DMS153 (cell line): ENCODE results near the gene HNRNPLL.
"Not testable (repeated sequence)": the region's sequence is repeated elsewhere in the genome, so short reads cannot be mapped to it uniquely, and the experiment has no call there.

Experiments used
- DNase-seq: peaks from one replicate; lab custom pipeline; 2025; lab: John Stamatoyannopoulos, UW

Gene HNRNPLL

DNA sequence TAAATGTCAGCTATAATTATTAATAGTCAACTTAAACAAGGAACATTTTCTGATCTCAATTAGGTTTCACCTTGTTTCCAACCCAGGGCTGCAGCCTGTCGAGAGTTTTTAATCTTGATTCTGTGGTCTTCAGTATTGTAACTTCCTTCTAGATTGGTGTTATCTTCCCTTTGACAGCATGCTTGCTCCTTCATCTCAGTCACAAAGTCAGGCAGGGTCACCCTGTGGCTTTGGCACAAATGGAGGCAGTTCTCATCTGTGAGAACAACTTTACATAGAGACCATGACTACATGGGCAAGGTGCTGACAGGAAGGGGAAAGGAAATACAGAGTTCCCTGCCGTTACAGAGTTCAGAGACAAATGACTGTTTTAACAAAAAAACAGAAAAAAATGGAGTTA is 50.5 kb downstream of the HNRNPLL start:
- no peak for DNase-seq

DNA sequence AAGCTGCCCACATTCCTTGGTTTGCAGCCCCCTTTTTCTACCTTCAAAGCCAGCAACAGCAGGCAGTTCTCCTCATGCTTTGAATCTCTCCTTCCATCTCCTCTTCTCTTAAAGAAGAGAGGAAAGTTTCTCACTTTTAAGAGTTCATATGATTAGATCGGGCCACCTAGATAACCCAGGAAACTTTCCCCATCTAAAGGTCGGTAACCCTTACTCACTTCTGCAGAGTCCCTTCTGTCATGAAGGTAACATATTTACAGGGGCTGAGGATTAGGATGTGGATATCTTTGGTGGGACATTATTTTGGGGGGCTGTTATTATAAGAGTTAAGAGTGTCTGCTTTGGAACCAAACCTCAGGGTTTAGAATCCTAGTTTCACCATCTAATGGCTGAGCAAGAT is 51.0 kb downstream of the HNRNPLL start:
- DNase-seq = no peak

DNA sequence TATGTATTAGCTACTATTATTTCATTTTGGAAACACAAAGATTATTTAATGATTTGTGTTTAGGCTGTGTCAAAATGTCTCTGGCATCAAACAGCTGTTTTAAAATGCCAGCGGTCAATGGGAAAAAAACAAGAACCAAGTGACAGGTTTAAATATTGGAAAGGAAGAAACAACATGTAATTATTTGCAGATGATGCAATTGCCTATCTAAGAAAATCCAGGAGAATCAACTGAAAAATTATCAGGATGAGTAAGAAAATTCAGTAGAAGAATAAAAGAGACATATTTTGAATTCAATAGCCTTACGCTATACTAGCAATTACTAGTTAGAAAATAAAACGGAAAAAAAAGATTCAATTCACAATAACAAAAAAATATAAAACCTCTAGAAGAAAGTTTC is 51.6 kb downstream of the HNRNPLL start:
- no peak for DNase-seq

DNA sequence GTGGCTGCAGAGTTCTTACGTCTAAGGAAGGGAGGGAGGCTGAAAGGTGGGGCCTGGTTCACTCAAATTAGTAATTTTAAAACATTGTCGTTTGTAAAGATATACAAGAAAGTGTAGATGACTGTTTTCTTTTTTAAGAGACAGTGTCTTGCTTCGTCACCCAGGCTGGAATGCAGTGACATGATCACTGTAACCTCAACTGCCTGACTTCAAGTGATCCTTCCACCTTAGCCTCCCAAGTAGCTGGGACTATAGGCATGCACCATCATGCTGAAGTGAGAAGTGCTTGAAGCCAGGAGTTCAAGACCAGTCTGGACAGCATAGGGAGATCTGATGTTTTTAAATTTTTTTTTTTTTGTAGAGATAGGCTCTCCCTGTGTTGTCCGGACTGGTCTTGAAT is 52.9 kb downstream of the HNRNPLL start:
- DNase-seq = no peak

DNA sequence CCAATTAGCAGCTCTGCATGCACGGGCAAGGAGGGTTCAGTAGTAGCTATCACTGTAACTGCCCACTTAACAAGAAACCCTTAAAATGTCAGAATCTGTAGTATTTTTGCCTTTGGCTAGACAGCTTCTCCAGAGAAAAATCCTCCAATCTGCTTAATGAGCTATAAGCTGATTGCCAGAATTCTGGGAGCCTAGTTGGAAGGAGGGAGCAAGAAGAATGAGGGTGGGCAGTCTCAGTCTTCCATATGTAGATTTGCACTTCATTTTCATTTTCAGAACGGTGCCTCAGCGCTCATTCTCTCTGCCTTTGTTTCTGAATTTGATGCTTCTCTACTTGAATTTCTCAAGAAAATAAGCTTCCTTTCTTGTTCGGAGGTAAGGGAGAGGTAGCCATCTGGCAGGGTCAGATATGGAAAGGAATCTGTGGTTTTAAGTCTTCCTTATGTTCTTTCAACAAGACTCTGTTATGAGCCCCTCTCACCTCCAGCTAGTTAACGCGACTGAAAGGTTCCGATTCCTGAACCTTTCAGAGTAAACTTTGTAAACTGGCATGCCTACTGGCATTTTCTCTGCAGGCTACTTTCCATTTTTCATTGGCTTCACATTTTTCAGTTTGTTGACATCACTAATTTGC is 53.5 kb downstream of the HNRNPLL start:
- DNase-seq = no peak

DNA sequence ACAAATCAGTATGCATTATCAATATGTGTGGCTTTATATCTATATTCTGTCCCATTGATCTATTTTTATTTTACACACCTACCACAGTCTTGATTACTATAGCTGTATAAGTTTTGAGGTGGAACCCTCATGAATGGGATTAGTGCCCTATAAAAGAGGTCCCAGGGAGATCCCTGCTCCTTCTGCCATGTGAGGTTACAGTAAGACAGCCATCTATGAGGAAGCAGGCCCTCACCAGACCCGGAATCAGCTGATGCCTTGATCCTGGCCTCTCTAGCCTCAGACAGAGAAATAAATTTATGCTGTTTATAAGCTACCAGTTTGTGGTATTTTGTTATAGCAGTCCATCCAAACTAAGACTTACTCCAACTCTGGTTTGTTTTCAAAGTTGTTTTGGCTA is 54.9 kb downstream of the HNRNPLL start:
- no peak for DNase-seq

DNA sequence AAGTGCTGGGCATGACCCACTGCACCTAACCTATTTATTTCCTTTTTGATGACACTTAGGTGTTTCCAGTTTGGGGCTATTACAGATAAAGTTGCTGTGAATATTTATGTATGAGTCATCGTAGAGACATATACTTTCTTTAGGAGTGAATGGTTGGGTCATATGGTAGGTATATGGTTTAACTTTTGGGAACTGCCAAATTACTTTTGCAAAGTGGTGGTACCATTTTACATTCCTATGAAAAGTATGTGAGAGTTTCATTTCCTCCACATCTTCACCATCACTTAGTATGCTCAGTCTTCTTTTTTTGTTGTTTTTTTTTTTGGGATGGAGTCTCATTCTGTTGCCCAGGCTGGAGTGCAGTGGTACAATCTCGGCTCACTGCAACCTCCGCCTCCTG is 56.1 kb downstream of the HNRNPLL start:
- DNase-seq = no peak

DNA sequence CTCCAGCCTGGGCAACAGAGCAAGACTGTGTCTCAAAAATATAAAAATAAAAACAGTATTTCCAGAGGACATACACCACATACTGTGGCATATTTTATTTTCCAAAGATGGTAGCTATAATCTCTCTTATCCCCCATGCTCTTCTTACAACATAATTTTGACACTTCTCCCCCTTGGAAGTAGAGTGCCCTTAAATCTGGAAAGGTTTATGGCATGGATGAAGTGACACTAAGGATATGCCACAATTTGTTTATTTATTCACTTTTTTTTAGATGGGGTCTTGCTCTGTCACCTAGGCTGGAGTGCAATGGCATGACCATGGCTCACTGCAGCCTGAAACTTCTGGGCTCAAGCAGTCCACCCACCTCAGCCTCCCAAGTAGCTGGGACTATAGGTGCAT is 56.7 kb downstream of the HNRNPLL start:
- DNase-seq = no peak

DNA sequence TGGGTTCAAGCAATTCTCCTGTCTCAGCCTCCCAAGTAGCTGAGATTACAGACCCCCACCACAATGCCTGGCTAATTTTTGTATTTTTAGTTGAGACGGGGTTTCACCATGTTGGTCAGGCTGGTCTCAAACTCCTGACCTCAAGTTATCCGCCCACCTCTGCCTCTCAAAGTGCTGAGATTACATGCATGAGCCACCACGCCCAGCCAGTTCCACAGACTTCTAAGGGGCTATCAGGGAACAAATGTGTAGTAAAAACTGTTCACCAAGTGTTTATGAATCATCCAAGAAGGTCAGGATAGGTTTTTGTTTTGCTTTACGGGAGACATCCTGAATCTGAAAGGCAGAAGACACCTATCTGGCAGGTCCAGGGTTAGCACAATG is 60.5 kb downstream of the HNRNPLL start:
- not testable (repeated sequence) for DNase-seq

DNA sequence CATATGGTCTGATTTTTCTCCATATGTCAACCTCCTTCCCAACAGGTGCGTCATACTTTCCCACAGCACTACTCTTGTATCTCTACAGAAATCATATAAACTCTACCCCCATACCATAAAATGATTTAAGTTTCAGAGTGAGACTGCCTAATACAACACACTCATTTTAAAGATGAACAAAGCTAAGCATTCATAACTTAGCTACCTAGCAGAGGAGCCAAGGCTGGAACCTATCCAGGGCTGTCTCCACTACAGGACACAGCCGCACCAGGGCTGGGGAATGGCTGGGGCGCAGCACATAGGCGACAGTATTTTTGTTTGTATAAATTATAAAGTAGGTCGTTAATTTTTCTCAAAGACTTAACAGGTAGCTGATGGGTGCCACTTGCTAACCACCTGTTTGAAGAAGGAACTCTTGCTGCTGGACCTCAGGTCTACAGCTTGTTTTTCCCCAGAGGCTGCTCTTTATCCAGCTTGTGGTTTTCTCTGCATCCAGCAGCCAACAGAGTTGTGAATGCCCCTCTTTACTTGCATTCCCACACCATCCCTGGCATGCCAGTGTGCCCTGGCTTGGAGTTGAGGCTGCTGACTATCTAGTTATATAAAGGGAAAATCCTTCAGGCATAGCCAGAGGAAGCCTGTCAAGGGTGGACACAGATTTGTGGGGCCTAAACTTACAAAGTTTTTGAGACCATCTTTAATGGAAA is 62.0 kb downstream of the HNRNPLL start:
- no peak for DNase-seq

DNA sequence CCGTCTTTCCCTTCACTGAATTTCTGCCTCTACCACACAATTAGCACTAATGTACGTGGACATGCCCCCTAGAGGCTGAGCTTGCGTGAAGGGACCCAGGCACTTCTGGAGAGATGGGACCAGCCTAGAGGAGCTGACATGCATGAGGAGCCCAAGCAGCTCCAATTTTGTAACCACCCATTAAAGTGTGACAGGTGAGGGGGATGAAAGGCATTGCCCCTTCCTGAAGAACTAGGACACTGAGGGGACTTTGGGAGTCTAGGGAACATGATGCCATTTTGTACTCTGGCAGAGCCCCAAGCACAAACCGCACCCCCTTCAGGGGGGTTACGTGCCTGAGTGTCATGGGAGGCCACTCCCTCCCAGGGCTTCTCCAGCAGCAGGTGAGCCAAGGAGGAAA is 63.6 kb downstream of the HNRNPLL start:
- DNase-seq = no peak

DNA sequence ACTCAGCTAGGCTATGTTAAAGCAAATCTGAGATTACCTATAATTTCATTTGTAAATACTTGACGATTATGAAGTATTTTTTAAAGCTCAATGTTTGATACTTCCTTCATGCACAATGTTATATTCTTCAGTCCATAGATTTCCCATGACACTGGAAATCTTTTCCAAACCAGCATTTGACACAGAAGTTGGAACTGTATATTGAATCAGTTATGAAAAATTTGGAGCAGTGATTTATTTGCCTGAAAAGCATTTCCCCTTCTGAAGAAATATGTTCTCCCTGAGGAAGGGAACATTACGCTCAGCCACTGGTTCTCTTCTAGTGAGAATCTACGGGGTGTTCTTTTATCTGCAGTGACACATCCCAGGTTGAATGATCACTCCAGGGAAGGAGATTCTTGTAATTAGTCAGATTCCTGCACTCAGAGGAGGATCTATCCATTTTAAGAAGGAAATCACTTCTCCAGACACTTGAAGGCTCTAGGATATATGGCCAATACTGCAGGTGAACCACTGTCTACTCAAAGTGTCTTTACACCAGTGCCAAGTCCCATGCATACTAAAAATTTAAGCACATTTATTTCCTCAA is 64.7 kb downstream of the HNRNPLL start:
- no peak for DNase-seq

DNA sequence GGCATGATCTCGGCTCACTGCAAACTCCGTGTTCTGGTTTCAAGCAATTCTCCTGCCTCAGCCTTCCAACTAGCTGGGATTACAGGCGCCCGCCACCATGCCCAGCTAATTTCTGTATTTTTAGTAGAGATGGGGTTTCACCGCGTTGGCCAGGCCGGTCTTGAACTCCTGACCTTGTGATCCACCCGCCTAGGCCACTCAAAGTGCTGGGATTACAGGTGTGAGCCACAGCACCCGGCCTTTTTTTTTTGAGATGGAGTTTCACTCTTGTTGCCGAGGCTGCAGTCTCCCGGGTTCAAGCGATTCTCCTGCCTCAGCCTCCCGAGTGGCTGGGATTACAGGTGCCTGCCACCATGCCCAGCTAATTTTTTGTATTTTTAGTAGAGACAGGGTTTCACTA is 65.4 kb downstream of the HNRNPLL start:
- not testable (repeated sequence) for DNase-seq

DNA sequence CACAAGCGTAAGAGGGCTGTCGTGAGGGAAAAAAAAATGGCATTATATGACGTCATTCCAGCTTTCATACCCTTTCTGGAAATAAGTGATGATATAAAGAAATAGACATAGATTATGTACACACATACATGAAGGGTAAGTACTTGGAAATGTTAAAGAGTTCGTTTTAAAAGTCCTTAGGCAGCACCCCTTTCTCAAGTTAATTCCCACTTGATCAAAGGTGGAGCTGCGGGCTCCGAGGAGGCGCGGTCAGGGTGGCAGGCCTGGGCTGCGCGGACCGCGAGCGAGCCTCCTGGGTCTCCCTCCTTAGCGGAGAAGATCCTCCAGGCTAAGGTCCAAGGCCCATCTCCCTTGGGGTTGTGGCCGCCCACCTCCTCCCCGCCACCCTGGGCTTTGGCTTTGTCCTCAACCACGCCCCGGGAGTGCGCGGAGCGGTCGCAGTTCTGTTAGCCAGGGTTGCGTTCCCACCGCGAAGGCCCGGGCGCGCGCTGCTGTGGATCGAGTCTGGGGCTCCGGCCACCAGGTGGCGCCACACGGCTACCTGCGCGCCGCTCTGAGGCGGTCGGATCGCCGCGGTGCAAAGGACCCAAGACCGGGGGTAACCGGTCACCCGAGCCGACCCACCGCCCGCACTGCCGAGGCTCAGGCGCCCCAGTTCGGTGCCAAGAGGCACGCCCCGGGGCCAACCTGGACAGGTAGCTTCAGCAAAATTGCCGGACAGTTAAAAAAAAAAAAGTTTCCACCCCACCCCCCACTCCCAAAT is 66.8 kb downstream of the HNRNPLL start:
- DNase-seq = no peak

DNA sequence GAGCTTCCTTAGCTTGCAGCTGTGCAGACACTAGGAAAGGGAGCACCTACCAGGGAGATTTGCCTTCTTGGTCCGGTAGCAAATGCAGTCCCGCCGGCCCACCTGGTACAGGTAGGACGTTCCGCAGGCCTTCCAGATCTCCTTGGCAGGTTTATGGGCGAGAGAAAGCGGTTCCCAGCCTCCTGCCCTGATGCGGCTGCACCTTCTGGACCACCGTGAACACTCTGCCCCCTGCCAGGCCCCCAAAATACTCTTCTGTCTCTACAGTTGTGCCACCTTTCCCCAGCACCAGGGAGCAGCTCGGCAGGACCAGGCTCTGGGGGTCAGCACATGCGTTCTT is 67.4 kb downstream of the HNRNPLL start:
- no peak for DNase-seq

DNA sequence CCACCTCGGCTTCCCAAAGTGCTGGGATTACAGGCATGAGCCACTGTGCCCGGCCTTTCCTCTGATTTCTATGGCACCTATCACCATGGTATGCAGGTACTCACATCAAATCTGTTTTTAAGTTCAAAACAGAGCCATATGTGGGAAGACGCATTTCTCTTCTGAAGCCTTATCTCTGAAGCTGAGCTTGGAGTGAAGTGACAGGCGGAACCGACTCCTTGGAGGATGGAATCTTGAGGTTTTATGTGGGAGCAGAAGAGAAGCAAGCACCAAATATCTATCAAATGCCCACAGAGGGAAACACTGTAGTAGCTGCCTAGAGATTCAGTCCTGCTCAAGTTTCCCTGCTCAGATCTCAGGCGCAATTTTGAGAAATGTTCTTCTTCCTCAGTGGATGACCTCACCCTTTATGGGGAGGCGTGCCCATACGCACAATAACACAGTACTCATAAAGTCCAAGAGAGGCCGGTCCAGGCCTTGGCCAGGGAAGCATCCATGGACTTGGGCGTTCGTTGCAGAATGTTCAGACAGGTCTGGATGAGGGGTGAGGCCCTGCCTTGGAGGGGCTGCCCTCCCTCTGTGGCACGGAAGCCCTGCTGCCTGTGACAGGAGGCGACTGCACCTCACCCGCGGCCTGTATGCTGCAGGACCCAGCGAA is 67.9 kb downstream of the HNRNPLL start:
- DNase-seq = no peak

DNA sequence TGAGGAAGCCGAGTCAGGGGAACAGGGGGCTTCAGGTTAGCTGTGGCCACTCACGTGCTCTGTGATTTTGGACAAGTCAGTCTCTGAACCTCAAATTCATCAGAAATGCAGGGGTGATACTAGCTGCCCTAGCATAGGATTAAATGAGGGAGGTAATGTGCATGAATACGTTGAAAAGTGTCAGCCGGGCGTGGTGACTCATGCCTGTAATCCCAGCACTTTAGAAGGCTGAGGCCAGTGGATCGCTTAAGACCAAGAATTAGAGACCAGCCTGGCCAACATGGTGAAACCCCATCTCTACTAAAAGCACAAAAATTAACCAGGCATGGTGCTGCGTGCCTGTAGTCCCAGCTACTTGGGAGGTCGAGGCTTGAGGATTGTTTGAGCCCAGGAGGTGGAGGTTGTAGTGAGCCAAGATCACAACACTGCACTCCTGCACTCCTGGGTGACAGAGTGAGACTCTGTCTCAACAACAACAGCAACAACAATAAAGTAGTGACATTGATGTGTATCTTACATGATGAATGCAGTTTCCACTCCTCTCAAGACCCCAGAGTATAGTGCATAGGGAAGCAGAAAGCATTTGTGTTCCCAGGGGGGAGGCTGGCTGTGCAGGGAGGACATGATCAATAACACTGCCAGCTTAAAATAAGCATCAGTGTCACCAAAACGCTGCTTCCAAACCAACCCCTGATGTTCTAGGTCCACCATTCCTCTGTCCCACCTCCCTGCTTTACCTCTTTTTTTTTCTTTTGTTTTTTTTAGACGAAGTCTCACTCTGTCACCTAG is 68.8 kb downstream of the HNRNPLL start:
- DNase-seq = no peak

DNA sequence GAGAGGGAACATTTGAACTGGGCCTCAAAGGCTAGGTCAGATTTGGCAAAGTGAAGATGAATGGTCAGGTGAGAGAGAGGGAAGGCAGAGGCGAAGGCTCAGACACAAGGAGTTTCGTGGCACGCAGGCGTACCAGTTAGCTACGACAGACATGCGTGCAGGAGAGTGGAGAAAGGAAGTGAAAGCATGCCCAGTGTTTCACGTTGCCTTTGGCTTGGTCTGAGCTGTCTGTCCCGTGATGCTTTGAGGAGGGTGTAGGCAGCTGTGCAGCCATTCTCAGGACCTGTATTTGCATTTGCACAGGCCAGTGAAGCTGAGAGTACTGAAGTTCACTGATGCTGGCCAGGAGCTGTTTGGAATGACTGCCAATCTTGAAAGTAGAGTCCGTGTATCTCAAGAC is 69.5 kb downstream of the HNRNPLL start:
- no peak for DNase-seq

DNA sequence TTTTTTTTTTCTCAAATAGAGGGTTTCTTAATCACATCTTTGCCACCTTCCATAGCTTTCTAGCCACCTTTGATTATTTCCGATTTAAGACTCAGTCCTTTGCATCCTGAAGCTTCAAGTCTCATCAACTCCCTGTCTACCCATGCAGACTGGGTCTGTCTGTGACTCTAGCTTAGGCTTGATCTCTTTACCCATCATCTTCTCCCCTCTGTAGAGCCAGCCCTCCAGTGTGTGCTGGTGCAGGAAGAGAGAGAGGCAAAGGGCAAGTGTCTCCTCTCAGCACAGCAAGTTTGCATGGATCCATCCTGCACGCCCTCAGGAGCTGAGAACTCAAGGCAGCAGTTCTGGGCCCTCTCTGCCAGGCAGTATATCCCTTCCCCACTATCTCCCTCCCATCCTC is 70.4 kb downstream of the HNRNPLL start:
- no peak for DNase-seq

DNA sequence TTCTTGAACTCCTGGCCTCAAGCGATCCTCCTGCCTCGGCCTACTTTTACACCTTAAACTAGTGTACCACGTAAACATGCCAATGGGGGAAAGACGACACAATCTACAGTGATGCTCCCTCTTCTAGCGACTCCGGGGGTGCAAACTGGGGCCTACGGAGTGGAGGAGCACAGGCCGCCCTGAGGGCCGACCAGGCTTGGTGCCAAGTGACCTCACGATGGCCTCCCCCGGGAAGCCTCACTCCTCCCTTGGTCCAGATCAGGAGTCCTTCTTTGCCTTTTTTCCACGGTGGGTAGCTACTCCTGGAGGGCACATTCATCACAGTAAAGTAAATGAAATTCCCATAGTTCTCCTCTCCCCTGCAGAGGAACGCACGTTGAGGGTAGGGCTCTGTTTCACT is 73.5 kb downstream of the HNRNPLL start:
- DNase-seq = no peak

DNA sequence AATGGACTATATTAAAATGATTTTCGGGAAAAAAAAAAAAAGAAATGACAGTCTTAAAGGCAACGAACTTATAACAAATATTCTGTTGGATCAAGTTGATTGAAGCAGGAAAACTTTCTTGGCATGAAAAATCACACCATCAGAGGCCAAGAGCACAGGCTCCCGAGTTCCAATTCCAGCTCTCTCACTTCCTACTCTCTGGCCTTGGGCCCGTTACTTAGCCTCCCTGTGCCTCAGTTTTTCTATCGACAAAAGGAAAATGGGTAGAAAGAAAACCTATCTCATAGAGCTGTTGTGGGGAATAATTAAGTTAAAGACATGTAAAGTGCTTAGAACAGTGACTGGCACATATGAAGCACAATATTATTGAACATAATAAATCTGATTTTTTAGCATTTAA is 74.2 kb downstream of the HNRNPLL start:
- DNase-seq = no peak

DNA sequence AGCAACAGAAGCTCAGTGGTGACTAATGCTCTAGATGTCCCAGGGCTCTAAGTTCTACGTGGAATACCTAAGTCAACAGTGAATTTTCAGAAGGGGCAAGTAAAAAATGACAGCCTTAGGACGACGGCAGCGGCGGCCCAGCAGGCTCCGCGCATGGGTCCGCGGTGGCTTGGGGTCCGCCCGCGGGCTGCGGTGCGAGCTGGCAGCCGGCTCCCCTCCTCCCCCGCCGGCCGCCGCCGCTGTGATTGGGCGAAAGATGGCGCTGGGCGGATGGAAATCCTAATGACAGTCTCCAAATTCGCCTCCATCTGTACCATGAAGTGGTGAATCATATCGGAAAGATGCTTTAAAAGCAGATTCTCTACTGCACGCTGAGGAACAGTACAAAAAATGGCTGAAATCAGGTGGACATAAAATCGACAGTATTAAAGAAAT is 74.7 kb downstream of the HNRNPLL start:
- DNase-seq = no peak
